Fibroblast of pulmonary artery (primary cell): ENCODE data around the gene FHIT.
A peak's percentile ranks its signal among the peaks of the same experiment; 100 is the strongest.

Experiments used
- DNase-seq: peaks from one replicate; pipeline ENCODE4 v3.0.0-alpha.2; 2010; ENCODE audit warnings: low read depth
- H3K4me3 ChIP-seq: replicated peaks from 2 replicates; pipeline ENCODE4 v1.5.1; 2011; ENCODE audit warnings: low read depth, mild to moderate bottlenecking, control low read depth, low read length, moderate library complexity
- TF ChIP-seq, protein P1 (sequence below): IDR thresholded peaks from 2 replicates; pipeline ENCODE4 v1.5.1; 2011; ENCODE audit warnings: mild to moderate bottlenecking, control low read depth, low read length, inconsistent platforms; ENCODE audit errors: missing control alignments

Gene FHIT

DNA sequence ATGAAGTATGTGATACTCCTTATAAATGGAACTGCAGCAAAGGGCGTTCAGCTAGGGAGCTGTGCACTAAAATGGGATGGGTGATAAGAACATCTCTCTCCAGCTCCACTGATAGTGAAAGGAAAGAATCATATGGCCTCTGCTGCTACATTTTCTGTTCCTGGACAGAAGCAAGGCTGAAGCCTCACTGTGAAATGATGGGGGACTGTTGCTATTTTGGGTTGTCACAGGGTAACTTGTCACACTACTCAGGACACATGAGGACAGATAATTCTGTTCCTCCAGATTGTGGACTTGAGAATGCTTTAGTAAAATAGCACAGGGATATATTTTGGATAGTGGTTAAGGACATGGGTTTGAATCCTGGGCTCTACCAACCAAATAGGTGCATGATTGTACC is 423.6 kb downstream of the FHIT start:
- no peak for DNase-seq
- no peak overlapping the region for H3K4me3 ChIP-seq

DNA sequence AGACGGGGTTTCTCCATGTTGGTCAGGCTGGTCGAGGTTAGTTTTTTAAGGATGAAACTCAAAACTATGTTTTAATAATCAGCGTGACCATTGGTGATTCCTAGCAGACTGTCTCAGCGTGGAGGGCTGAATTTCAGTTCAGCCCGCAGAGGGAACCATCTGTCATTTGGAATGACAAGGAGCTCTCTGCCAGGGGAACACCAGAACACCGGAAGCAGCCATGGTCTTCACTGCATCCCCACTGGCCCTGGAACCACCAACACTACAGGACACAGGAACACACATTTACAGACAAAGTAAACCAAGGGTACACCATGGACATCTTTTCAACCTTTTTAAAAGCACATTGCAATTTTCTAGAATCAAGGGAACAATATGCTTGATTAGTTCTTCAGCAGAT is 424.7 kb downstream of the FHIT start:
- no peak overlapping the region for H3K4me3 ChIP-seq
- no peak for DNase-seq
- TF ChIP-seq, protein P1, sequence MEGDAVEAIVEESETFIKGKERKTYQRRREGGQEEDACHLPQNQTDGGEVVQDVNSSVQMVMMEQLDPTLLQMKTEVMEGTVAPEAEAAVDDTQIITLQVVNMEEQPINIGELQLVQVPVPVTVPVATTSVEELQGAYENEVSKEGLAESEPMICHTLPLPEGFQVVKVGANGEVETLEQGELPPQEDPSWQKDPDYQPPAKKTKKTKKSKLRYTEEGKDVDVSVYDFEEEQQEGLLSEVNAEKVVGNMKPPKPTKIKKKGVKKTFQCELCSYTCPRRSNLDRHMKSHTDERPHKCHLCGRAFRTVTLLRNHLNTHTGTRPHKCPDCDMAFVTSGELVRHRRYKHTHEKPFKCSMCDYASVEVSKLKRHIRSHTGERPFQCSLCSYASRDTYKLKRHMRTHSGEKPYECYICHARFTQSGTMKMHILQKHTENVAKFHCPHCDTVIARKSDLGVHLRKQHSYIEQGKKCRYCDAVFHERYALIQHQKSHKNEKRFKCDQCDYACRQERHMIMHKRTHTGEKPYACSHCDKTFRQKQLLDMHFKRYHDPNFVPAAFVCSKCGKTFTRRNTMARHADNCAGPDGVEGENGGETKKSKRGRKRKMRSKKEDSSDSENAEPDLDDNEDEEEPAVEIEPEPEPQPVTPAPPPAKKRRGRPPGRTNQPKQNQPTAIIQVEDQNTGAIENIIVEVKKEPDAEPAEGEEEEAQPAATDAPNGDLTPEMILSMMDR: no peak

More for the DNA sequence above, 423.6 kb downstream of the FHIT start:
- TF ChIP-seq, protein P1: no peak

DNA sequence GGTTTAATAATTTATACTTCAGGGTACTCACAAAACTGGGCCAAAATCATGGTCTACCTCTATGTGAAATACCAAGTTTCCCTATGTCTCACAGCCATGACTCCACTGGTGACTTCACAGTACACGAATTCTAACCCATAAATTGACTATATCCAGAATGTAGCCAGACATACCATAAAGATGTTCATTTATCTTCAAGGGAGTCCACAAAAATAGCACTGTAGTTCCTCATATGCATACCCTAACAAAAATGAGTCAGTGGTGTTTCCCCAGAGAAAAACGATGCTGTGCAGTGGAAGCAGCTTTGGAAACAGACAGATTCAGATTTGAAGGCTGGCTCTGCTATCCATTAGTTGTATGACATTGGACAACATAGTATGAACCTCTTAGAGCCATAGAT is 438.8 kb downstream of the FHIT start:
- no peak for DNase-seq
- no peak overlapping the region for H3K4me3 ChIP-seq
- TF ChIP-seq, protein P1: no peak

DNA sequence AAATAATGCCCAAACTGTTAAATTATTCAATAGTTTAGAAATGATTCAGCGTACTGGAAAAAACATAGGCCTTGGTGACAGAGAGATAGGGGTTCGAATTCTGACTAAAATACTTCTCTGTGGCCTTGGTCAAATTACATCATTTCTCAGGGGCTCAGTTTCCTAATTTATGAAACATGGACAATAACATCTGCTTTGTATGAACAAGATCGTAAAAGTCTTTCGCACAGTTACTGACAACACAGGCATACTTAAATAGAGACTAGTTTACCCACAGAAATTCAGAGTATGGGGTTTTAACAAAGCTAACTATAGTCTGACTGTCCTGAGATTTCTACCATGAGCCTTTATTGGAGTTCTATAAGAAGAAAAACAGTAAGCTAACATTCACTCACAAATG is 440.4 kb downstream of the FHIT start:
- TF ChIP-seq, protein P1: no peak

DNA sequence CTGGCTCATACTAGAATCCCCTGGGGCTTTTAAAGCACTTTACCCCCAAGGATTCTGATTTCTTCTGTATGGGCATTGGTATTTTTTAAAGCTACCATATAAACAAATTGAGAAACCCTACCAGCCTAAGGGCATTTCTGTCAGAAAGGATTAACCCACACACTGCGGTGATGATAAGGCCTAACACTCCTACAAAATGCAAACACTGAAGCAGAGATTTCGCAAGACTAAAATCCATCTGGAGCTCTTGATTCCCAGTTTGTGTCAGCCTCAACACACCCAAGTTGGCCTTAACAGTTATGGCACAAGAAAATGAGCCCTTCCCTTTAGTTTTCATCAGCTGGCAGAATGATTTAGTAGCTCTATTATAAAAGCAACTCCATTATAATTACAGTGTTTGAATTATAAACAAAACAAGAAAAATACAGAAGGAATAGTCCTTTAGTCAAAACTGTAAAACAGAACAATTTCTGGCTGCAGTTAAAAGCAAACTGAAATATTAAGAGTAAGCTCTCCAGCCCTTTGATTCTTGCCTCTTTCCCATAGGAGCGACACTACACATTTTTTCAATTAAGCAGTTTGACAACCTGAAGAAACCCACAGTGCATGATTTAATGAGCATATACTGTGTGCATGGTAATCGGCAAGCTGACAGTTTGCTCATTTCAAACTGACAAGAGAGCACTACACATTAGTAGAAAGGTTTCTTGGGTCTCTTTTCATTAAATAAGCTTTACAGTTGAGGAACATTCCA is 441.2 kb downstream of the FHIT start:
- H3K4me3 ChIP-seq: no peak overlapping the region
- TF ChIP-seq, protein P1: no peak
- peak; percentile 2 for DNase-seq

More for the DNA sequence above, 440.4 kb downstream of the FHIT start:
- no peak for DNase-seq
- H3K4me3 ChIP-seq: no peak overlapping the region

DNA sequence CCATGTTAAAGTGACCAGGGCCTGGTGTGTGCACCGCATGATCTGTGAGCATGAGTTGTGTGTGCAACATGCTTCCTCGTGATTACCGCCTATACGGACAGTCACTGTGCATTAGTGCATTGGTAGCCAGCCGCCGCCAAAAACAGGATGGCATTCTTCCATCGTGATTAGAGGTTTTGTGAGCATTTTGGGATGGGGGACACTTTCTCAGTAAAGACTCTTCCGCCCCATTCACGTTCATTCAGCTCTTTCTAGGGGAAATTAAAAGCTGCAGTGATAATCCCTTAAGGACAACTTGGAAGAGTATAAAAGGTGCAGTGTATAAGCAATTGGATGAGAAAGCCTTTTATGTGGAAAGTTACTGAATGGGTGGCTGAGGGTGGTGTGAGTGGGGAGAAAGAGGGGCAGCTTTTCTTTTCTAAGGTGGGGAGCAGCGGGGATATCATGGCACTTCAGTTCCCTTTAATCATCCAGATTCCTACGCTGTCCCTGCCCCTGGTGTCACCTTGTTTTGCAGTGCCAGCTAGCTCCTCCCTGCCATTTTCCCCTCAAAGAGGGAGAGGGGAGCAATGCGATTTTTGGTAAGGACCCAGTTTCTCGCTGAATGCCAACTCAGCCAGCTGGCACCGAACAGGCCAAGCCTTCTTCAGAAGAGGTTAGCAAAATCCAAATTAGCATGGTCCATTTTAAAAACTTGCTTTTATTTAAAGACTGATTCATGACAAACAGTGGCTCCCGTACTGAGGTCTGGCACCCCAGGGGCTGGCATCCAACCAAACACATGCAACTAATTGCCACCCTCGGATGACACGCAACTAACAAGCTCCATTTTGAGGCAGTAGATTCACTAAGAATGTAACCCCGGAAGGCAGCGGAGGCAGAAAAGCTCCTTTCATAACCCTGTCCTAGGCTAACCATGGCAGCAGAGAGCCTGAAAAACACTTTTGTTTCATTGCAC is 447.8 kb downstream of the FHIT start:
- no peak for DNase-seq
- TF ChIP-seq, protein P1: no peak
- H3K4me3 ChIP-seq: no peak overlapping the region
